HG02759 (cell line): ENCODE data around the gene ARVCF.

ENCODE experiments used
- ATAC-seq: cut with Tn5 transposase; IDR thresholded peaks from one replicate; pipeline ENCODE4 v1.9.1; 2021; ENCODE audit warnings: mild to moderate bottlenecking, moderate library complexity; ENCODE audit not compliant: unreplicated experiment

The ARVCF gene

GRCh38 chr22:19974935-19975706, 41.5 kb downstream of the ARVCF start:
- no peak for ATAC-seq

- ATAC-seq: peak; percentile 50
These were observed 42.3 kb downstream of the ARVCF start for GRCh38 chr22:19974268-19974861.

GRCh38 chr22:19973551-19974267, 42.9 kb downstream of the ARVCF start:
- ATAC-seq: no peak

- no peak for ATAC-seq
These were observed 43.7 kb downstream of the ARVCF start for GRCh38 chr22:19972652-19973550.

- ATAC-seq: no peak
These were observed 44.4 kb downstream of the ARVCF start for GRCh38 chr22:19972251-19972650.

- ATAC-seq: no peak
These were observed 45.1 kb downstream of the ARVCF start for GRCh38 chr22:19971276-19972124.

- no peak for ATAC-seq
These were observed 45.9 kb downstream of the ARVCF start for GRCh38 chr22:19970479-19971275.

GRCh38 chr22:19970031-19970478, 46.6 kb downstream of the ARVCF start:
- no peak for ATAC-seq

- ATAC-seq: no peak
These were observed 47.3 kb downstream of the ARVCF start for GRCh38 chr22:19969141-19969928.

GRCh38 chr22:19968450-19968891, 48.2 kb downstream of the ARVCF start:
- ATAC-seq: no peak

- no peak for ATAC-seq
These were observed 48.7 kb downstream of the ARVCF start for GRCh38 chr22:19967850-19968449.

GRCh38 chr22:19966908-19967750, 49.5 kb downstream of the ARVCF start:
- no peak for ATAC-seq

- no peak for ATAC-seq
These were observed 50.6 kb downstream of the ARVCF start for GRCh38 chr22:19965771-19966709.

- ATAC-seq: no peak
These were observed 51.8 kb downstream of the ARVCF start for GRCh38 chr22:19964701-19965386.
